OCI-LY7 (cell line): ENCODE data around the gene ITGB2. TPM values are rescaled to one million over a fixed set of nuclear protein-coding genes. Genes with fewer than 3 reads are reported as not detected.

Experiments
- BruUV-seq: library from RNA; stranded (reverse); fragments of 400-500 nt; replicated peaks from 2 replicates; lab custom pipeline; 2021; lab: Mats Ljungman, UMichigan
- CTCF ChIA-PET: fragments of 300-600 bp; sonication (Branson Sonifier 250); formaldehyde crosslinking; loops from one replicate; lab custom pipeline; 2022; ENCODE audit warnings: antibody characterized with exemption; ENCODE audit not compliant: unreplicated experiment; lab: Charles Lee
- POLR2A ChIA-PET: fragments of 300-600 bp; sonication (Branson Sonifier 250); formaldehyde crosslinking; loops from one replicate; lab custom pipeline; 2022; ENCODE audit warnings: antibody characterized with exemption; lab: Charles Lee
- DNase-seq: peaks from one replicate; pipeline ENCODE4 v3.0.0-alpha.2; 2015; ENCODE audit warnings: low spot score
- H2AFZ ChIP-seq: fragments of 200-600 bp; sonication (generic), shearing (Covaris generic); 2 replicates; pipeline ENCODE4 v1.6.1; 2014; ENCODE audit warnings: mild to moderate bottlenecking, antibody characterized with exemption, low read length, moderate library complexity
- H3K27ac ChIP-seq: fragments of 200-600 bp; sonication (generic); 2 replicates; pipeline ENCODE4 v1.5.1; 2014; ENCODE audit warnings: mixed run types, low read depth, mild to moderate bottlenecking, moderate library complexity, low read length, inconsistent platforms; ENCODE audit not compliant: poor library complexity, severe bottlenecking
- H3K36me3 ChIP-seq: fragments of 200-600 bp; sonication (generic); 2 replicates; pipeline ENCODE4 v1.6.1; 2014; ENCODE audit warnings: mild to moderate bottlenecking, antibody characterized with exemption, low read length, moderate library complexity, mixed read lengths; ENCODE audit not compliant: insufficient read depth
- H3K4me1 ChIP-seq: fragments of 200-600 bp; sonication (generic); 2 replicates; pipeline ENCODE4 v1.5.1; 2014; ENCODE audit warnings: mild to moderate bottlenecking, low read length; ENCODE audit not compliant: insufficient read depth, poor library complexity, severe bottlenecking
- H3K4me2 ChIP-seq: fragments of 200-600 bp; sonication (generic); 2 replicates; pipeline ENCODE4 v1.6.1; 2014; ENCODE audit warnings: mild to moderate bottlenecking, low read length
- H3K4me3 ChIP-seq: fragments of 200-600 bp; sonication (generic); 2 replicates; pipeline ENCODE4 v1.5.1; 2014; ENCODE audit warnings: mild to moderate bottlenecking, low read depth, low read length; ENCODE audit not compliant: poor library complexity, severe bottlenecking
- H3K79me2 ChIP-seq: fragments of 200-600 bp; sonication (generic); 2 replicates; pipeline ENCODE4 v1.6.1; 2016; ENCODE audit warnings: low read depth, mild to moderate bottlenecking, low read length, moderate library complexity, mixed read lengths; ENCODE audit not compliant: insufficient read depth
- H3K9me2 ChIP-seq: fragments of 200-600 bp; sonication (generic); 2 replicates; pipeline ENCODE4 v1.6.1; 2016; ENCODE audit warnings: mild to moderate bottlenecking, low read length, mixed read lengths; ENCODE audit not compliant: insufficient read depth
- H3K9me3 ChIP-seq: fragments of 200-600 bp; sonication (generic); 2 replicates; pipeline ENCODE4 v1.6.1; 2014; ENCODE audit warnings: mild to moderate bottlenecking, mixed run types, low read length, mixed read lengths
- H4K20me1 ChIP-seq: fragments of 200-600 bp; sonication (generic); 2 replicates; pipeline ENCODE4 v1.6.1; 2014; ENCODE audit warnings: mild to moderate bottlenecking, antibody characterized with exemption, low read length, moderate library complexity, mixed read lengths; ENCODE audit not compliant: insufficient read depth
- CTCF ChIP-seq: fragments of 200-600 bp; sonication (generic); conservative IDR thresholded peaks from 2 replicates; pipeline ENCODE4 v1.5.1; 2014; ENCODE audit warnings: mild to moderate bottlenecking, antibody characterized with exemption, low read length, moderate library complexity, mixed read lengths
- EZH2phosphoT487 ChIP-seq: fragments of 200-600 bp; sonication (generic); IDR thresholded peaks from 2 replicates; pipeline ENCODE4 v1.6.1; 2018; ENCODE audit warnings: low read depth, borderline replicate concordance, mild to moderate bottlenecking, mixed run types, antibody characterized with exemption, low read length, moderate library complexity, mixed read lengths
- intact Hi-C: fragments of 100-400 bp; cut with micrococcal nuclease; formaldehyde crosslinking; loops from one replicate; pipeline ENCODE4 v1.10.0; 2022; ENCODE audit not compliant: unreplicated experiment
- total RNA-seq, 2 experiments: library from RNA; depleted of rRNA in 1 of 2; stranded (reverse); fragments of >200 nt in 1 of 2; shearing (Covaris generic) in 1 of 2; gene quantifications; 2 replicates each; pipeline ENCODE4 v1.2.3, GENCODE V29; 2014 to 2022

The ITGB2 gene
- total RNA-seq, 2 experiments from 2014 or later = 11.6 to 78.9 TPM

- H3K27ac ChIP-seq = no peak overlapping the region
- no peak overlapping the region for H2AFZ ChIP-seq
- intact Hi-C loops = no loop called here
- H4K20me1 ChIP-seq = no peaks in the 10 kb centered on the region
- no peaks in the 10 kb centered on the region for H3K36me3 ChIP-seq
- BruUV-seq = no TSS peak
- no peaks in the 10 kb centered on the region for H3K9me2 ChIP-seq
- no peak overlapping the region for H3K4me3 ChIP-seq
- ChIA-PET CTCF (no interaction called here), POLR2A (no interaction called here)
- H3K9me3 ChIP-seq = no peaks in the 10 kb centered on the region
- no peak for DNase-seq
- H3K4me1 ChIP-seq = no peaks in the 10 kb centered on the region
- H3K79me2 ChIP-seq = no peaks in the 10 kb centered on the region
- H3K4me2 ChIP-seq = no peak overlapping the region
- TF ChIP-seq EZH2phosphoT487 (no peak), CTCF (no peak)
Observed at GRCh38 chr21:44890338-44890931, 30.3 kb downstream of the ITGB2 start.

- Histone ChIP-seq H3K27ac (no peak overlapping the region), H4K20me1 (no peaks in the 10 kb centered on the region), H3K9me3 (no peaks in the 10 kb centered on the region), H3K4me1 (no peaks in the 10 kb centered on the region), H3K4me3 (no peak overlapping the region), H3K36me3 (no peaks in the 10 kb centered on the region), H3K79me2 (no peaks in the 10 kb centered on the region), H2AFZ (no peak overlapping the region), H3K9me2 (no peaks in the 10 kb centered on the region), H3K4me2 (no peak overlapping the region)
- no peak for TF ChIP-seq CTCF
- no peak for TF ChIP-seq EZH2phosphoT487
- POLR2A ChIA-PET = no interaction called here
- DNase-seq = no peak
- intact Hi-C loops = no loop called here
- CTCF ChIA-PET = no interaction called here
- no TSS peak for BruUV-seq
Observed at GRCh38 chr21:44889625-44890337, 30.9 kb downstream of the ITGB2 start.
